Measurements from ENCODE around the gene TRRAP. TPM values are rescaled to one million over a fixed set of nuclear protein-coding genes. Genes with fewer than 3 reads are reported as not detected.
A peak's percentile ranks its signal among the peaks of the same experiment; 100 is the strongest.

Gene TRRAP
- total and polyA plus RNA-seq, 2 of the 4 experiments (the other 2 are of a cell fraction) = 12.5 to 18.1 TPM

DNA sequence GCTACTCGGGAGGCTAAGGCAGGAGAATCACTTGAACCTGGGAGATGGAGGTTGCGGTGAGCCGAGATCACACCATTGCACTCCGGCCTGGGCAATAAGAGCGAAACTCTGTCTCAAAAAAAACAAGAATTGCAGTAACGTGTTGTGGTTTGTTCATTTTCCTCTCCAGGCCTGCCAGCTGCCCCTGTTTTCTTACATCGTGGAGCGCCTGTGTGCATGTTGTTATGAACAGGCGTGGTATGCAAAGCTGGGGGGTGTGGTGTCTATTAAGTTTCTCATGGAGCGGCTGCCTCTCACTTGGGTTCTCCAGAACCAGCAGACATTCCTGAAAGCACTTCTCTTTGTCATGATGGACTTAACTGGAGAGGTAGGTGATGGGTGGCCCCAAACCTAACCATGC lies 52.1 kb downstream of the TRRAP start:
- no peak overlapping the region for H3K56ac ChIP-seq (ENCODE audit: extremely low read depth, insufficient read depth, low read length)
- no peak overlapping the region for H3K27ac ChIP-seq (ENCODE audit: insufficient read depth, low read length)
- ATAC-seq (ENCODE audit: low read depth) = no peak
- H3K4me2 ChIP-seq (ENCODE audit: low read depth, low read length) = no peak overlapping the region
- peaks cover 3 to 6% of the 10 kb centered on the region in 2 experiments; a peak in 3 of 4 replicates for H3K79me1 ChIP-seq (ENCODE audit: low read depth in 1 of 2, low read length in 2 of 2)
- H3K4me3 ChIP-seq (ENCODE audit: insufficient read depth, low read depth, low read length) = no peak overlapping the region
- no peaks in the 10 kb centered on the region; the same call in 1 of the 2 replicates for H4K20me1 ChIP-seq (ENCODE audit: insufficient read depth, low read length)
- no peak overlapping the region for H2AFZ ChIP-seq (replicated peaks; ENCODE audit: low read length, poor library complexity)
- no peak overlapping the region for H3K4ac ChIP-seq (ENCODE audit: low read depth, low read length)
- no TSS peak for BruUV-seq (replicated peaks)
- in situ Hi-C loops (cut with MboI; ENCODE audit: low sequenced_read_pairs) = loop anchor here (5.0 kb wide), 1 partner anchor 47 kb away; no protein-coding TSS in a partner anchor
- no peak for TF ChIP-seq POLR2A (IDR thresholded peaks at IDR 0.05; ENCODE audit: low read depth, low read length)
- TF ChIP-seq CHD1 (IDR thresholded peaks at IDR 0.05; ENCODE audit: low read depth, low read length) = no peak
- no peak for TF ChIP-seq MAFK (IDR thresholded peaks at IDR 0.05; ENCODE audit: low read depth, low read length)
- TF ChIP-seq RCOR1 (IDR thresholded peaks at IDR 0.05; ENCODE audit: insufficient replicate concordance, low read length) = no peak
- TF ChIP-seq, protein P1, sequence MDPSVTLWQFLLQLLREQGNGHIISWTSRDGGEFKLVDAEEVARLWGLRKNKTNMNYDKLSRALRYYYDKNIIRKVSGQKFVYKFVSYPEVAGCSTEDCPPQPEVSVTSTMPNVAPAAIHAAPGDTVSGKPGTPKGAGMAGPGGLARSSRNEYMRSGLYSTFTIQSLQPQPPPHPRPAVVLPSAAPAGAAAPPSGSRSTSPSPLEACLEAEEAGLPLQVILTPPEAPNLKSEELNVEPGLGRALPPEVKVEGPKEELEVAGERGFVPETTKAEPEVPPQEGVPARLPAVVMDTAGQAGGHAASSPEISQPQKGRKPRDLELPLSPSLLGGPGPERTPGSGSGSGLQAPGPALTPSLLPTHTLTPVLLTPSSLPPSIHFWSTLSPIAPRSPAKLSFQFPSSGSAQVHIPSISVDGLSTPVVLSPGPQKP (IDR thresholded peaks at IDR 0.05; ENCODE audit: borderline replicate concordance, low read depth, low read length) = no peak
- no peak for TF ChIP-seq SMC3 (IDR thresholded peaks at IDR 0.05; ENCODE audit: low read depth, low read length)
- no peak for TF ChIP-seq MXI1 (IDR thresholded peaks at IDR 0.05; ENCODE audit: borderline replicate concordance, low read depth, low read length)
- no peak for TF ChIP-seq USF2 (IDR thresholded peaks at IDR 0.05; ENCODE audit: low read depth, low read length)
- TF ChIP-seq BHLHE40 (IDR thresholded peaks at IDR 0.05; ENCODE audit: low read depth, low read length) = no peak
- no peak for TF ChIP-seq RAD21 (IDR thresholded peaks at IDR 0.05; ENCODE audit: low read length)
- no peak for TF ChIP-seq NFE2L2 (IDR thresholded peaks at IDR 0.05; ENCODE audit: low read depth, low read length)
- 97% methylated on average over 5 of the region's 10 CpGs; no CpG with 5 or more reads in 1 of the 2 experiments for WGBS, 2 experiments (ENCODE audit: extremely low coverage in 2 of 2, insufficient read length in 1 of 2)
- H2BK5ac ChIP-seq (ENCODE audit: low read depth, low read length, poor library complexity, severe bottlenecking) = no peak overlapping the region
- peak overlapping the region; percentile 65 for H2AK9ac ChIP-seq (replicated peaks; ENCODE audit: low read depth, low read length, poor library complexity)
- no peaks in the 10 kb centered on the region for H3K9me1 ChIP-seq (ENCODE audit: insufficient read depth, low read length)
- dilution Hi-C loops (cut with HindIII; ENCODE audit: low sequenced_read_pairs, unreplicated experiment) = no loop called here
- no peaks in the 10 kb centered on the region; the same call in 1 of the 2 replicates for H3K4me1 ChIP-seq (ENCODE audit: control insufficient read depth, insufficient read depth, low read length)
- H4K8ac ChIP-seq (ENCODE audit: low read depth in 2 of 2, low read length in 2 of 2) = no peak overlapping the region
- no peaks in the 10 kb centered on the region for H3K27me3 ChIP-seq (ENCODE audit: control insufficient read depth, insufficient read depth, low read length)
- no peak overlapping the region for H3K18ac ChIP-seq (ENCODE audit: low read depth, low read length)
- DNase-seq = no peak
- no peak overlapping the region for H4K5ac ChIP-seq (ENCODE audit: low read depth, low read length)
- no peak overlapping the region for H3K14ac ChIP-seq (replicated peaks; ENCODE audit: low read depth, low read length)
- POLR2A ChIA-PET (ENCODE audit: unreplicated experiment) = no interaction called here
- H3K9ac ChIP-seq (ENCODE audit: low read depth, low read length) = no peak overlapping the region
- H2BK20ac ChIP-seq (ENCODE audit: low read depth, low read length) = no peak overlapping the region
- no peak overlapping the region for H4K91ac ChIP-seq (ENCODE audit: insufficient read depth, low read depth, low read length)
- H3K23ac ChIP-seq (ENCODE audit: low read depth, low read length) = no peak overlapping the region
- H2BK120ac ChIP-seq (ENCODE audit: low read depth, low read length) = no peak overlapping the region
- H2AK5ac ChIP-seq (ENCODE audit: low read depth, low read length) = no peak overlapping the region
- intact Hi-C loops (cut with micrococcal nuclease) = no loop called here
- CTCF ChIA-PET = interaction anchor here (0.5 kb wide), 1 partner anchor 203 kb away, joined by 5 read pairs; no protein-coding TSS in a partner anchor
- no peaks in the 10 kb centered on the region for H3K9me3 ChIP-seq (ENCODE audit: control insufficient read depth, insufficient read depth, low read length)
- no peak overlapping the region for H2BK15ac ChIP-seq (ENCODE audit: low read depth, low read length)
- peaks cover 57% of the 10 kb centered on the region for H3K36me3 ChIP-seq (ENCODE audit: control insufficient read depth, insufficient read depth, low read length)
